Endothelial cell of umbilical vein (primary cell): ENCODE results near the gene PRDX5. TPM values are rescaled to one million over a fixed set of nuclear protein-coding genes. Genes with fewer than 3 reads are reported as not detected.

ENCODE experiments used
- BruUV-seq: library from RNA; stranded (reverse); fragments of 400-500 nt; replicated peaks from 2 replicates; lab custom pipeline; 2021; lab: Mats Ljungman, UMichigan
- CTCF ChIA-PET: fragments of 300-600, 350-600 bp; sonication (Branson Sonifier 250); formaldehyde crosslinking; loops from one replicate; lab custom pipeline; 2021; ENCODE audit warnings: antibody characterized with exemption, inconsistent platforms; lab: Charles Lee
- POLR2A ChIA-PET: fragments of 300-600, 350-600 bp; sonication (Branson Sonifier 250); formaldehyde crosslinking; loops from one replicate; lab custom pipeline; 2021; ENCODE audit warnings: antibody characterized with exemption, inconsistent platforms; lab: Charles Lee
- DNase-seq: peaks from one replicate; pipeline ENCODE4 v3.0.0-alpha.2; 2011; ENCODE audit warnings: low read depth, low spot score
- FAIRE-seq: peaks from 2 replicates; lab custom pipeline; 2011; peaks lifted over from hg19 to GRCh38; lab: Jason Lieb, UNC
- H2AFZ ChIP-seq: 2 replicates; pipeline ENCODE4 v1.6.0; 2012; ENCODE audit warnings: low read depth, low read length, control low read depth, inconsistent platforms
- H3K27ac ChIP-seq: 2 replicates; pipeline ENCODE4 v1.5.1; 2011; ENCODE audit warnings: low read depth, mild to moderate bottlenecking, control low read depth, low read length, moderate library complexity; ENCODE audit not compliant: insufficient read depth
- H3K27me3 ChIP-seq, 2 experiments: 2 replicates each; pipeline versions ENCODE4 v1.6.0 to v1.6.1; 2011; ENCODE audit warnings: low read length in 2 of 2, mixed read lengths in 1 of 2; ENCODE audit not compliant: control insufficient read depth in 2 of 2, insufficient read depth in 2 of 2
- H3K36me3 ChIP-seq, 2 experiments: 2 replicates in 1 of 2; 3 replicates in 1 of 2; pipeline ENCODE4 v1.5.1; 2011; ENCODE audit warnings: low read length in 2 of 2, mild to moderate bottlenecking in 1 of 2, moderate library complexity in 1 of 2; ENCODE audit not compliant: control insufficient read depth in 2 of 2, insufficient read depth in 2 of 2; ENCODE audit errors: extremely low read depth in 1 of 2
- H3K4me1 ChIP-seq: 3 replicates; pipeline ENCODE4 v1.5.1; 2011; ENCODE audit warnings: mild to moderate bottlenecking, low read length; ENCODE audit not compliant: control insufficient read depth, insufficient read depth; ENCODE audit errors: extremely low read depth
- H3K4me2 ChIP-seq: 2 replicates; pipeline ENCODE4 v1.6.1; 2011; ENCODE audit warnings: low read length, control low read depth, mixed read lengths; ENCODE audit not compliant: insufficient read depth
- H3K4me3 ChIP-seq, 3 experiments: fragments of 200-600 bp in 1 of 3; sonication (generic), shearing (Covaris generic) in 1 of 3; replicated peaks in 1 of 3; 2 replicates each; pipeline ENCODE4 v1.5.1; 2011 to 2016; ENCODE audit warnings: control low read depth in 3 of 3, low read length in 3 of 3, mild to moderate bottlenecking in 2 of 3, inconsistent platforms in 1 of 3, low read depth in 1 of 3, moderate library complexity in 1 of 3; ENCODE audit not compliant: insufficient read depth in 1 of 3
- H3K79me2 ChIP-seq: 2 replicates; pipeline ENCODE4 v1.6.0; 2012; ENCODE audit warnings: low read length, inconsistent platforms; ENCODE audit not compliant: control insufficient read depth, insufficient read depth
- H3K9ac ChIP-seq: replicated peaks from 2 replicates; pipeline ENCODE3; 2011; ENCODE audit warnings: low read length, control low read depth; ENCODE audit not compliant: insufficient read depth; ENCODE audit errors: extremely low read depth
- H3K9me1 ChIP-seq: replicated peaks from 3 replicates; pipeline ENCODE4 v1.6.0; 2011; ENCODE audit warnings: mild to moderate bottlenecking, low read length; ENCODE audit not compliant: control insufficient read depth, insufficient read depth; ENCODE audit errors: extremely low read depth
- H3K9me3 ChIP-seq: replicated peaks from 2 replicates; pipeline ENCODE4 v1.5.1; 2012; ENCODE audit warnings: low read length, inconsistent platforms; ENCODE audit not compliant: control insufficient read depth, insufficient read depth
- H4K20me1 ChIP-seq: replicated peaks from 2 replicates; pipeline ENCODE3; 2011; ENCODE audit warnings: mild to moderate bottlenecking, low read length; ENCODE audit not compliant: control insufficient read depth, insufficient read depth; ENCODE audit errors: extremely low read depth
- EZH2 ChIP-seq: IDR thresholded peaks from 2 replicates; pipeline ENCODE4 v1.6.1; 2012; ENCODE audit warnings: borderline replicate concordance, low read depth, mild to moderate bottlenecking, moderate library complexity, low read length, inconsistent platforms; ENCODE audit not compliant: severe bottlenecking
- FOS ChIP-seq: IDR thresholded peaks from 2 replicates; pipeline ENCODE4 v1.6.1; 2011; ENCODE audit warnings: mild to moderate bottlenecking, low read length, moderate library complexity, borderline replicate concordance; ENCODE audit not compliant: insufficient read depth
- GATA2 ChIP-seq: IDR thresholded peaks from 2 replicates; pipeline ENCODE4 v1.7.0; 2011; ENCODE audit warnings: low read depth, mild to moderate bottlenecking, moderate library complexity, mixed read lengths, low read length; ENCODE audit not compliant: insufficient read length, insufficient read depth
- JUN ChIP-seq: IDR thresholded peaks from 2 replicates; pipeline ENCODE4 v1.6.1; 2011; ENCODE audit warnings: borderline replicate concordance, low read depth; ENCODE audit not compliant: insufficient read length, insufficient read depth
- MYC ChIP-seq: IDR thresholded peaks from one replicate; pipeline ENCODE4 v1.6.1; 2011; ENCODE audit warnings: mild to moderate bottlenecking, low read depth, low read length
- POLR2A ChIP-seq: IDR thresholded peaks from 2 replicates; pipeline ENCODE4 v1.6.1; 2012; ENCODE audit warnings: low read depth, mild to moderate bottlenecking, control low read depth, low read length
- POLR2AphosphoS5 ChIP-seq: IDR thresholded peaks from 2 replicates; pipeline ENCODE4 v1.6.1; 2012; ENCODE audit warnings: low read depth, mild to moderate bottlenecking, control low read depth, low read length, moderate library complexity; ENCODE audit not compliant: insufficient read depth
- dilution Hi-C: fragments of 300-500 bp; cut with MboI; formaldehyde crosslinking; loops from one replicate; pipeline ENCODE4 v1.15.0; 2019; ENCODE audit warnings: low sequenced_read_pairs; ENCODE audit not compliant: extremely low pct_ligation_motif_present
- intact Hi-C: fragments of 100-400 bp; cut with micrococcal nuclease; formaldehyde crosslinking; loops from one replicate; pipeline ENCODE4 v1.10.0; 2022
- polyA plus RNA-seq, 4 experiments: library from polyadenylated mRNA; depleted of rRNA in 3 of 4; stranded (reverse) in 3 of 4; unstranded in 1 of 4; fragments of >200 nt; gene quantifications; 2 replicates each; pipeline versions ENCODE4 v1.2.1 to v1.2.3, GENCODE V29; 2011 to 2012; ENCODE audit warnings: missing spikeins in 1 of 4
- total RNA-seq: library from RNA; stranded (reverse); gene quantifications from 2 replicates; pipeline ENCODE4 v1.2.3, GENCODE V29; 2021
- TF ChIP-seq, protein P1 (sequence below): IDR thresholded peaks from 2 replicates; pipeline ENCODE4 v1.6.1; 2011; ENCODE audit not compliant: insufficient read depth, insufficient read length
- TF ChIP-seq, protein P2 (sequence below), 2 donors: IDR thresholded peaks; 1 replicate in 1 of 2; 2 replicates in 1 of 2; pipeline ENCODE4 v1.5.1; 2011; ENCODE audit warnings: low read length in 2 of 2, mild to moderate bottlenecking in 2 of 2, moderate library complexity in 2 of 2, control low read depth in 1 of 2, inconsistent platforms in 1 of 2, low read depth in 1 of 2; ENCODE audit not compliant: insufficient read depth in 1 of 2; ENCODE audit errors: extremely low read depth in 1 of 2

PRDX5 gene
- total and polyA plus RNA-seq, 2 donors (not counting 3 experiments of a cell fraction or from before 2014, with no cell fraction given): 199 to 709 TPM

DNA sequence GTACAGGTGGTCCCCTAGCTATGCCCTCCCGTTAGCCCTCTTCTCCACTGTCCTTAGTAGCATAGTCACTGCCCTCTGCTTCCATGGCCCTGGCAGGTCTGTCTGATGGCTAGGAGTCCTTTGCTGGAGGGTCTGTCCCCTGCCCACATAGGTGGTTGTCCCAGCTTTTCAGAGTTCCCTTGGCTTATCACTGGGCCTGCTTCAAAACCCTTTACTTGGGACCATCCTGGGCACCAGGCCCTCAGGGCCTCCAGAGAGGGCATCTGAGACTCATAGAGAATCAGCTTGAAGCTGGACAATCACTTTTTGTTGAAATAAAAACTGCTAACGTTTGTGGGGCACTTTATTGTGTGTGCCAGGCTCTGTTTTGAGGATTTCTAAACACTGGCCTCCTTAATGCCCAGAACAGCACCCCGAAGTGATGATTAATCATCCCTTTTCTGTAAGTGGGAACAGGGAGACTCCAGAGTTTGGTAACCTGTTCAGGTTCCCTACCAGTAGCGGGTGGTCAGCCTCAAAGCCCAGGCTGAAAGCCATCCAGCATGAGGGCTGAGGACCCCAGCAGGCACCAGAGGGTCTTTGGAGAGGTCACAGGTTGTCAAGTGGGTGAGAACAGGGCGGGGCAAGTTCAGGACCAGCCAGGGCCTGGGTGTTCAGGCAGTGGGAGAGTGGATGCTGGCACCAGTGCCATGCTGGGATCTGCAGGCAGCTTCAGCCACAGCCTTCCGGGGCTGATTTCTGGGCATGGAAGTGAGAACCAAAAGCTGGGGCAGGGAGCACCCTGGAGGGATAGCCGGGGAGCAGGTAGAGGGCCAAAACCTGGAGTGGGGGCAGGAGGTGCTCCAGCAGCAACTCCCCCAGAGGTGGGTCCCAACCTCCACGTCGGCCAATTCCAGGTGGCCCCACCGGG is 27.3 kb upstream of the PRDX5 start:
- H3K9me3 ChIP-seq: no peaks in the 10 kb centered on the region
- H3K4me1 ChIP-seq: peaks cover 5% of the 10 kb centered on the region
- TF ChIP-seq MYC: no peak
- TF ChIP-seq, protein P1, sequence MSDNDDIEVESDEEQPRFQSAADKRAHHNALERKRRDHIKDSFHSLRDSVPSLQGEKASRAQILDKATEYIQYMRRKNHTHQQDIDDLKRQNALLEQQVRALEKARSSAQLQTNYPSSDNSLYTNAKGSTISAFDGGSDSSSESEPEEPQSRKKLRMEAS: no peak
- TF ChIP-seq EZH2: no peak
- TF ChIP-seq, protein P2, sequence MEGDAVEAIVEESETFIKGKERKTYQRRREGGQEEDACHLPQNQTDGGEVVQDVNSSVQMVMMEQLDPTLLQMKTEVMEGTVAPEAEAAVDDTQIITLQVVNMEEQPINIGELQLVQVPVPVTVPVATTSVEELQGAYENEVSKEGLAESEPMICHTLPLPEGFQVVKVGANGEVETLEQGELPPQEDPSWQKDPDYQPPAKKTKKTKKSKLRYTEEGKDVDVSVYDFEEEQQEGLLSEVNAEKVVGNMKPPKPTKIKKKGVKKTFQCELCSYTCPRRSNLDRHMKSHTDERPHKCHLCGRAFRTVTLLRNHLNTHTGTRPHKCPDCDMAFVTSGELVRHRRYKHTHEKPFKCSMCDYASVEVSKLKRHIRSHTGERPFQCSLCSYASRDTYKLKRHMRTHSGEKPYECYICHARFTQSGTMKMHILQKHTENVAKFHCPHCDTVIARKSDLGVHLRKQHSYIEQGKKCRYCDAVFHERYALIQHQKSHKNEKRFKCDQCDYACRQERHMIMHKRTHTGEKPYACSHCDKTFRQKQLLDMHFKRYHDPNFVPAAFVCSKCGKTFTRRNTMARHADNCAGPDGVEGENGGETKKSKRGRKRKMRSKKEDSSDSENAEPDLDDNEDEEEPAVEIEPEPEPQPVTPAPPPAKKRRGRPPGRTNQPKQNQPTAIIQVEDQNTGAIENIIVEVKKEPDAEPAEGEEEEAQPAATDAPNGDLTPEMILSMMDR (IDR thresholded peaks at IDR 0.05; ENCODE audit: extremely low read depth in 1 of 2, insufficient read depth in 1 of 2, low read depth in 1 of 2, low read length in 2 of 2): no peak
- TF ChIP-seq POLR2AphosphoS5: no peak
- no peak for TF ChIP-seq FOS
- no peak for TF ChIP-seq POLR2A
- no peak for TF ChIP-seq JUN
- no peak for TF ChIP-seq GATA2
- H4K20me1 ChIP-seq: no peaks in the 10 kb centered on the region
- FAIRE-seq (no peak), DNase-seq (no peak)
- H3K4me2 ChIP-seq: no peak overlapping the region
- ChIA-PET CTCF (interaction anchor here (1.1 to 4.5 kb wide), 3 partner anchors 11 to 86 kb away, joined by 4 to 23 read pairs (median 17); partner anchors contain the start of gene ESRRA), POLR2A (no interaction called here)
- no TSS peak for BruUV-seq
- H3K9me1 ChIP-seq: no peaks in the 10 kb centered on the region
- H3K79me2 ChIP-seq: no peaks in the 10 kb centered on the region
- no peak overlapping the region for H3K9ac ChIP-seq
- dilution Hi-C loops (no loop called here), intact Hi-C loops (no loop called here)
- H3K27me3 ChIP-seq: peaks cover 36 to 48% of the 10 kb centered on the region in 2 experiments
- no peaks in the 10 kb centered on the region for H3K36me3 ChIP-seq
- H3K4me3 ChIP-seq: no peak overlapping the region
- no peak overlapping the region for H2AFZ ChIP-seq
- no peak overlapping the region for H3K27ac ChIP-seq
